H9 (cell line): ENCODE data around the gene MALT1. TPM values are rescaled to one million over a fixed set of nuclear protein-coding genes. Genes with fewer than 3 reads are reported as not detected.

Experiments
- DNase-seq: peaks from one replicate; pipeline ENCODE4 v3.0.0-alpha.2; 2017
- H2AFZ ChIP-seq: one replicate; pipeline ENCODE4 v1.6.1; 2013; ENCODE audit warnings: mild to moderate bottlenecking, low read length, control low read depth, moderate library complexity
- H2AK5ac ChIP-seq: 2 replicates; pipeline ENCODE4 v1.6.1; 2013; ENCODE audit warnings: low read length, control low read depth, mixed read lengths; ENCODE audit not compliant: insufficient read length
- H2BK120ac ChIP-seq: one replicate; pipeline ENCODE4 v1.6.1; 2013; ENCODE audit warnings: low read depth, mild to moderate bottlenecking, low read length, control low read depth, inconsistent platforms; ENCODE audit not compliant: poor library complexity, severe bottlenecking
- H2BK12ac ChIP-seq: 2 replicates; pipeline ENCODE4 v1.6.1; 2013; ENCODE audit warnings: low read length, control low read depth, mixed read lengths, low read depth; ENCODE audit not compliant: insufficient read length
- H2BK15ac ChIP-seq: 2 replicates; pipeline ENCODE4 v1.6.1; 2013; ENCODE audit warnings: low read depth, low read length, control low read depth
- H2BK20ac ChIP-seq: one replicate; pipeline ENCODE4 v1.6.1; 2013; ENCODE audit warnings: low read depth, mild to moderate bottlenecking, low read length, control low read depth, inconsistent platforms; ENCODE audit not compliant: poor library complexity, severe bottlenecking
- H2BK5ac ChIP-seq: 2 replicates; pipeline ENCODE4 v1.6.1; 2013; ENCODE audit warnings: low read length, control low read depth, mixed read lengths; ENCODE audit not compliant: insufficient read length
- H3K14ac ChIP-seq: 2 replicates; pipeline ENCODE4 v1.6.1; 2013; ENCODE audit warnings: low read length, control low read depth; ENCODE audit not compliant: insufficient read depth
- H3K18ac ChIP-seq: 2 replicates; pipeline ENCODE4 v1.6.1; 2013; ENCODE audit warnings: low read depth, mild to moderate bottlenecking, mixed read lengths, low read length, control low read depth; ENCODE audit not compliant: insufficient read length
- H3K23ac ChIP-seq: 2 replicates; pipeline ENCODE4 v1.6.1; 2013; ENCODE audit warnings: low read length, control low read depth, mixed read lengths, low read depth; ENCODE audit not compliant: insufficient read length
- H3K23me2 ChIP-seq: 2 replicates; pipeline ENCODE4 v1.6.1; 2013; ENCODE audit warnings: low read depth, mild to moderate bottlenecking, mixed read lengths, low read length, control low read depth; ENCODE audit not compliant: insufficient read length, poor library complexity, severe bottlenecking
- H3K27ac ChIP-seq: 2 replicates; pipeline ENCODE4 v1.5.1; 2013; ENCODE audit warnings: low read length, control low read depth, mixed read lengths, low read depth; ENCODE audit not compliant: insufficient read length
- H3K27me3 ChIP-seq: 2 replicates; pipeline ENCODE4 v1.6.1; 2013; ENCODE audit warnings: low read length, control low read depth, inconsistent platforms; ENCODE audit not compliant: insufficient read depth
- H3K4ac ChIP-seq: 2 replicates; pipeline ENCODE4 v1.6.1; 2013; ENCODE audit warnings: low read depth, mild to moderate bottlenecking, control low read depth, inconsistent platforms, low read length, moderate library complexity
- H3K4me1 ChIP-seq: 2 replicates; pipeline ENCODE4 v1.6.1; 2013; ENCODE audit warnings: low read length, control low read depth, inconsistent platforms; ENCODE audit not compliant: insufficient read depth
- H3K4me2 ChIP-seq: 2 replicates; pipeline ENCODE4 v1.6.1; 2013; ENCODE audit warnings: low read length, control low read depth, mixed read lengths; ENCODE audit not compliant: insufficient read length, insufficient read depth
- H3K56ac ChIP-seq: 2 replicates; pipeline ENCODE4 v1.6.1; 2013; ENCODE audit warnings: low read depth, mild to moderate bottlenecking, mixed read lengths, low read length, control low read depth; ENCODE audit not compliant: insufficient read length
- H3K79me1 ChIP-seq: 2 replicates; pipeline ENCODE4 v1.6.1; 2013; ENCODE audit warnings: low read depth, mild to moderate bottlenecking, moderate library complexity, low read length, control low read depth, inconsistent platforms; ENCODE audit not compliant: insufficient read depth, poor library complexity, severe bottlenecking
- H3K79me2 ChIP-seq: 2 replicates; pipeline ENCODE4 v1.6.1; 2013; ENCODE audit warnings: low read length, control low read depth, inconsistent platforms; ENCODE audit not compliant: insufficient read depth
- H3K9ac ChIP-seq: 2 replicates; pipeline ENCODE4 v1.6.1; 2013; ENCODE audit warnings: low read length, control low read depth, mixed read lengths; ENCODE audit not compliant: insufficient read length; ENCODE audit errors: extremely low read depth
- H3K9me3 ChIP-seq: one replicate; pipeline ENCODE4 v1.6.1; 2013; ENCODE audit warnings: low read depth, low read length, inconsistent platforms; ENCODE audit not compliant: control insufficient read depth
- H3T11ph ChIP-seq: one replicate; pipeline ENCODE4 v1.6.1; 2013; ENCODE audit warnings: mild to moderate bottlenecking, low read length, control low read depth, inconsistent platforms
- H4K20me1 ChIP-seq: one replicate; pipeline ENCODE4 v1.6.1; 2013; ENCODE audit not compliant: control insufficient read depth, insufficient read length, insufficient read depth
- H4K5ac ChIP-seq: 2 replicates; pipeline ENCODE4 v1.6.1; 2013; ENCODE audit warnings: low read depth, mild to moderate bottlenecking, mixed read lengths, low read length, control low read depth; ENCODE audit not compliant: insufficient read length
- H4K8ac ChIP-seq: replicated peaks from 2 replicates; pipeline ENCODE4 v1.6.1; 2013; ENCODE audit warnings: low read length, control low read depth, mixed read lengths, low read depth; ENCODE audit not compliant: insufficient read length
- H4K91ac ChIP-seq: 2 replicates; pipeline ENCODE4 v1.6.1; 2013; ENCODE audit warnings: low read depth, mild to moderate bottlenecking, moderate library complexity, mixed read lengths, low read length, control low read depth; ENCODE audit not compliant: insufficient read length
- H3K27ac Mint-ChIP-seq, 3 experiments: 2 replicates in 2 of 3; 3 replicates in 1 of 3; pipeline ENCODE4 v1.8.0; 2020 to 2021; ENCODE audit warnings: mixed read lengths in 3 of 3, mild to moderate bottlenecking in 1 of 3, moderate library complexity in 1 of 3
- H3K27me3 Mint-ChIP-seq: 2 replicates; pipeline ENCODE4 v1.8.0; 2021; ENCODE audit warnings: low read depth, mild to moderate bottlenecking, moderate library complexity, mixed read lengths
- H3K36me3 Mint-ChIP-seq, 3 experiments: 2 replicates in 2 of 3; 3 replicates in 1 of 3; pipeline ENCODE4 v1.8.0; 2020 to 2021; ENCODE audit warnings: low read depth in 3 of 3, mixed read lengths in 3 of 3; ENCODE audit not compliant: insufficient read depth in 1 of 3
- H3K4me1 Mint-ChIP-seq, 2 experiments: 2 replicates each; pipeline ENCODE4 v1.8.0; 2020; ENCODE audit warnings: mixed read lengths in 2 of 2
- H3K4me3 Mint-ChIP-seq, 2 experiments: 2 replicates in 1 of 2; 3 replicates in 1 of 2; pipeline ENCODE4 v1.8.0; 2020 to 2021; ENCODE audit warnings: mild to moderate bottlenecking in 2 of 2, mixed read lengths in 2 of 2, moderate library complexity in 1 of 2
- H3K9me3 Mint-ChIP-seq, 2 experiments: 2 replicates in 1 of 2; 3 replicates in 1 of 2; pipeline ENCODE4 v1.8.0; 2020; ENCODE audit warnings: mild to moderate bottlenecking in 2 of 2, mixed read lengths in 2 of 2, moderate library complexity in 1 of 2
- CTCF ChIP-seq: fragments of 200-600 bp; sonication (generic); conservative IDR thresholded peaks from 3 replicates; pipeline ENCODE4 v1.8.0; 2021; ENCODE audit warnings: antibody characterized with exemption, mild to moderate bottlenecking
- WGBS: extraction: QIAGEN DNeasy Blood & Tissue Kit; methylation state at CpG from one replicate; pipeline ENCODE4 v1.1.7; 2013; ENCODE audit warnings: missing lambda C conversion rate, low lambda C conversion rate, mixed read lengths; ENCODE audit not compliant: insufficient read length; ENCODE audit errors: extremely low coverage; 5-methylcytosine and 5-hydroxymethylcytosine counted together
- total RNA-seq: library from RNA; stranded (reverse); gene quantifications from 2 replicates; pipeline ENCODE4 v1.2.1, GENCODE V29; 2021

The MALT1 gene
- total RNA-seq, 1 experiment from 2014 or later: 18.1 TPM

GRCh38 chr18:58766946-58767345, 95.7 kb downstream of the MALT1 start:
- no peak overlapping the region for H3K56ac ChIP-seq
- Mint-ChIP-seq H3K4me1 (peaks cover 11 to 22% of the 10 kb centered on the region in 2 experiments), H3K36me3 (no peaks in the 10 kb centered on the region), H3K27me3 (peaks cover 26% of the 10 kb centered on the region), H3K4me3 (no peak overlapping the region), H3K27ac (no peak overlapping the region), H3K9me3 (no peaks in the 10 kb centered on the region)
- no peak overlapping the region for H4K91ac ChIP-seq
- H2BK15ac ChIP-seq: no peak overlapping the region
- no peak overlapping the region for H4K5ac ChIP-seq
- H2BK5ac ChIP-seq: no peak overlapping the region
- no peaks in the 10 kb centered on the region for H3K4me1 ChIP-seq
- H2AK5ac ChIP-seq: no peak overlapping the region
- H3K9ac ChIP-seq: no peak overlapping the region
- no peak for TF ChIP-seq CTCF
- WGBS: no CpG with 5 or more reads among the region's 7 CpGs
- no peaks in the 10 kb centered on the region for H3K79me2 ChIP-seq
- no peak overlapping the region for H2AFZ ChIP-seq
- H3K27me3 ChIP-seq: no peaks in the 10 kb centered on the region
- H2BK12ac ChIP-seq: no peak overlapping the region
- no peak overlapping the region for H3K4me2 ChIP-seq
- H3K18ac ChIP-seq: no peak overlapping the region
- no peak overlapping the region for H3K23ac ChIP-seq
- H4K20me1 ChIP-seq: no peaks in the 10 kb centered on the region
- H3K23me2 ChIP-seq: peaks cover 7% of the 10 kb centered on the region
- no peak overlapping the region for H3K27ac ChIP-seq
- no peaks in the 10 kb centered on the region for H3K79me1 ChIP-seq
- H2BK20ac ChIP-seq: no peak overlapping the region
- no peak overlapping the region for H2BK120ac ChIP-seq
- H3K9me3 ChIP-seq: no peaks in the 10 kb centered on the region
- H3K4ac ChIP-seq: no peak overlapping the region
- no peak overlapping the region for H3K14ac ChIP-seq
- H3T11ph ChIP-seq: no peak overlapping the region
- DNase-seq: no peak
- no peak overlapping the region for H4K8ac ChIP-seq
